ENCODE measurements around the gene TM7SF2. TPM values are rescaled to one million over a fixed set of nuclear protein-coding genes. Genes with fewer than 3 reads are reported as not detected.

Gene TM7SF2
- total and polyA plus RNA-seq, 2 of the 8 experiments (the other 6 are each of a cell fraction or from before 2014, with no cell fraction given), result 40.1 to 96.0 TPM

DNA sequence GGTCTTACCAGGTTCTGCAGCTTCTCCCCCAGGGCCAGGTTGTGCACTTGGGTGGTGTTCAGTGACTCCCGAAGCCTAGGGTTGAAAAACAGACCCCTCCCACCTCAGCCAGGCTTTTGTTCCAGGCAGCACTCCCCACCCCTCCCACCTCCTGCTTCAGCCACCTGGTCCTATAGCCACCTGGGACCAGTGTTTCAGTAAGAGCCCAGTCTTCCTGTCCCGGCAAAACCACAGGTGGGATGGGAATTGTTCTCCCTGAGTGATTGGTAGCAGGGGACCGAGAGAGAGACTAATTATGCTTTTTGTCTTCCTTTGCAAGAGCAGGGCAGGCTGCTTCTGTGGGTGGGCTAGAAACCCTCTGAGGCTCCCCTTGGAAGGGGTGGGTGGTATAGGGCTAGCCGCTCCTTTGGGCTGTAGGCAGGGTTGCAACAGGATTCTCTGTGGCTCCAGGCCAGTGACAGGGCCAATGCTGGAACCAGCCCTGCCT, 44.8 kb upstream of the TM7SF2 start:
- Histone ChIP-seq H3K23ac (ENCODE audit: insufficient read length) (no peak overlapping the region), H3K9ac (replicated peaks in 1 of 4; ENCODE audit: extremely low read depth in 1 of 4, low read depth in 3 of 4, low read length in 3 of 4) (peak overlapping the region in 2 of 4 experiments; percentile 29 to 48; a peak in 2 of 7 replicates), H3K4me3 (ENCODE audit: extremely low read depth in 1 of 4, insufficient read depth in 2 of 4, low read depth in 3 of 4, low read length in 4 of 4) (peak overlapping the region in 2 of 4 experiments; percentile 19 to 34; a peak in 5 of 8 replicates), H3K79me1 (ENCODE audit: low read depth, low read length) (no peaks in the 10 kb centered on the region), H3K27me3 (replicated peaks in 1 of 4; ENCODE audit: control insufficient read depth in 3 of 4, extremely low read depth in 1 of 4, insufficient read depth in 3 of 4, low read length in 3 of 4) (no peaks in the 10 kb centered on the region), H3K9me3 (ENCODE audit: insufficient read depth in 2 of 2, low read depth in 1 of 2, low read length in 1 of 2) (no peaks in the 10 kb centered on the region), H3K14ac (ENCODE audit: insufficient read length) (no peak overlapping the region), H2AFZ (ENCODE audit: low read length) (peak overlapping the region; percentile 15; the same call in 1 of the 2 replicates), H2BK12ac (ENCODE audit: low read depth, low read length) (peak overlapping the region; percentile 90; the same call in 1 of the 2 replicates), H3K4ac (replicated peaks; ENCODE audit: insufficient read length, low read depth, low read length) (peak overlapping the region; percentile 95), H3K79me2 (ENCODE audit: control insufficient read depth in 1 of 2, insufficient read depth in 2 of 2, low read length in 2 of 2) (no peaks in the 10 kb centered on the region), H3K56ac (replicated peaks; ENCODE audit: insufficient read length, low read depth, low read length) (no peak overlapping the region), H3K23me2 (ENCODE audit: low read depth, low read length) (no peaks in the 10 kb centered on the region), H3K4me2 (ENCODE audit: insufficient read depth in 1 of 2, low read depth in 2 of 2, low read length in 2 of 2) (peak overlapping the region; percentile 31 to 55; a peak in 3 of 4 replicates), H4K20me1 (replicated peaks in 1 of 2; ENCODE audit: control insufficient read depth in 1 of 2, insufficient read depth in 2 of 2, low read length in 2 of 2) (no peaks in the 10 kb centered on the region), H2BK5ac (ENCODE audit: low read depth, low read length) (peak overlapping the region; percentile 69; the same call in 1 of the 2 replicates), H2BK20ac (ENCODE audit: low read length) (0 out of 2 replicates have a peak overlapping the region, but pooled peaks have one; percentile 48), H3K18ac (ENCODE audit: extremely low read depth, low read length) (peak overlapping the region; percentile 95), H4K5ac (ENCODE audit: insufficient read length, low read depth, low read length) (peak overlapping the region; percentile 38), H3K36me3 (ENCODE audit: control insufficient read depth in 2 of 4, insufficient read depth in 4 of 4, low read length in 3 of 4) (no peaks in the 10 kb centered on the region), H2BK15ac (ENCODE audit: low read length) (no peak overlapping the region; the same call in 1 of the 2 replicates), H2BK120ac (replicated peaks; ENCODE audit: low read depth, low read length) (peak overlapping the region; percentile 13), H2AK5ac (ENCODE audit: low read depth, low read length) (no peak overlapping the region), H3K27ac (ENCODE audit: low read depth, low read length) (peak overlapping the region; percentile 71; the same call in 1 of the 2 replicates), H4K8ac (ENCODE audit: extremely low read depth, insufficient read depth, low read length) (peak overlapping the region; percentile 81), H4K91ac (replicated peaks; ENCODE audit: insufficient read length, low read length) (peak overlapping the region; percentile 79), H3K4me1 (replicated peaks in 1 of 4; ENCODE audit: control insufficient read depth in 3 of 4, insufficient read depth in 4 of 4, low read length in 3 of 4) (peaks cover 5 to 23% (median 17%) of the 10 kb centered on the region in 4 experiments)
- WGBS, 2 experiments (ENCODE audit: extremely low coverage in 1 of 2, insufficient coverage in 1 of 2, insufficient read length in 1 of 2, insufficient replicate concordance in 2 of 2, low coverage in 1 of 2, low lambda C conversion rate in 2 of 2, missing lambda C conversion rate in 1 of 2), result 67% methylated on average over 4 of the region's 4 CpGs; no CpG with 5 or more reads in 1 of the 2 experiments
- ChIA-PET POLR2A (ENCODE audit: partially characterized antibody) (interaction anchor here (0.9 to 21.6 kb wide), 12 partner anchors 9 to 289 kb away, joined by 3 to 230 read pairs (median 4); partner anchors contain the start of genes ARL2, EHD1, FAU and MRPL49), CTCF (ENCODE audit: partially characterized antibody) (interaction anchor here (0.7 to 3.1 kb wide), 4 partner anchors 9 to 218 kb away, joined by 3 to 21 read pairs (median 6); no protein-coding TSS in a partner anchor)
- peak in 1 of 2 experiments; percentile 64 for DNase-seq (ENCODE audit: low read depth in 1 of 2, low spot score in 2 of 2)
- TF ChIP-seq POLR2A (IDR thresholded peaks at IDR 0.05; ENCODE audit: control extremely low read depth in 1 of 2, low read depth in 2 of 2, low read length in 2 of 2), result peak in 1 of 2 experiments; percentile 62; a peak in 2 of 3 replicates
- TF ChIP-seq TAF7 (optimal IDR thresholded peaks at IDR 0.05; ENCODE audit: borderline replicate concordance, low read depth, low read length), result no peak
- TF ChIP-seq CREB1 (IDR thresholded peaks at IDR 0.05), result no peak
- no peak for TF ChIP-seq SUZ12 (IDR thresholded peaks at IDR 0.05; ENCODE audit: low read length)
- no peak for TF ChIP-seq EZH2 (IDR thresholded peaks at IDR 0.05; ENCODE audit: low read depth, low read length, severe bottlenecking)
- TF ChIP-seq, protein P1, sequence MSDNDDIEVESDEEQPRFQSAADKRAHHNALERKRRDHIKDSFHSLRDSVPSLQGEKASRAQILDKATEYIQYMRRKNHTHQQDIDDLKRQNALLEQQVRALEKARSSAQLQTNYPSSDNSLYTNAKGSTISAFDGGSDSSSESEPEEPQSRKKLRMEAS (IDR thresholded peaks at IDR 0.05), result peak; percentile 38; the same call in 1 of the 2 replicates
- TF ChIP-seq ASH2L (IDR thresholded peaks at IDR 0.05; ENCODE audit: low read length), result peak; percentile 60
- TF ChIP-seq, protein P2, sequence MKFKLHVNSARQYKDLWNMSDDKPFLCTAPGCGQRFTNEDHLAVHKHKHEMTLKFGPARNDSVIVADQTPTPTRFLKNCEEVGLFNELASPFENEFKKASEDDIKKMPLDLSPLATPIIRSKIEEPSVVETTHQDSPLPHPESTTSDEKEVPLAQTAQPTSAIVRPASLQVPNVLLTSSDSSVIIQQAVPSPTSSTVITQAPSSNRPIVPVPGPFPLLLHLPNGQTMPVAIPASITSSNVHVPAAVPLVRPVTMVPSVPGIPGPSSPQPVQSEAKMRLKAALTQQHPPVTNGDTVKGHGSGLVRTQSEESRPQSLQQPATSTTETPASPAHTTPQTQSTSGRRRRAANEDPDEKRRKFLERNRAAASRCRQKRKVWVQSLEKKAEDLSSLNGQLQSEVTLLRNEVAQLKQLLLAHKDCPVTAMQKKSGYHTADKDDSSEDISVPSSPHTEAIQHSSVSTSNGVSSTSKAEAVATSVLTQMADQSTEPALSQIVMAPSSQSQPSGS (IDR thresholded peaks at IDR 0.05; ENCODE audit: low read length), result no peak
- peak; percentile 68; the same call in 1 of the 2 replicates for TF ChIP-seq TCF12 (IDR thresholded peaks at IDR 0.05; ENCODE audit: low read depth, low read length)
- TF ChIP-seq TAF1 (IDR thresholded peaks at IDR 0.05; ENCODE audit: low read depth, low read length), result 0 out of 2 replicates have a peak, but pooled peaks have one; percentile 13
- FAIRE-seq, result peak; percentile 32
